SK-N-SH (cell line): Measurements from ENCODE around the gene TOGARAM2. TPM values are rescaled to one million over a fixed set of nuclear protein-coding genes. Genes with fewer than 3 reads are reported as not detected.

Source experiments
- CTCF ChIA-PET: fragments of 300-600, 350-600 bp; formaldehyde crosslinking; extraction: SDS; loops from one replicate; lab custom pipeline; 2021; lab: Yijun Ruan, JAX
- POLR2A ChIA-PET: fragments of 350-600 bp; sonication (Branson Sonifier 250); formaldehyde crosslinking; extraction: SDS; loops from one replicate; lab custom pipeline; 2020; ENCODE audit warnings: antibody characterized with exemption, inconsistent platforms; lab: Yijun Ruan, JAX
- DNase-seq: peaks from one replicate; pipeline ENCODE4 v3.0.0; 2012
- H2AFZ ChIP-seq: fragments of 200-600 bp; sonication (generic); 2 replicates; pipeline ENCODE4 v1.8.1; 2016; ENCODE audit warnings: antibody characterized with exemption, mild to moderate bottlenecking, low read depth
- H3F3A ChIP-seq: fragments of 200-600 bp; sonication (generic); replicated peaks from 2 replicates; pipeline ENCODE3; 2016; ENCODE audit warnings: antibody characterized with exemption, mild to moderate bottlenecking; ENCODE audit not compliant: insufficient read depth
- H3K27ac ChIP-seq, 2 experiments: fragments of 200-500 bp in 1 of 2; fragments of 200-600 bp in 1 of 2; sonication (Bioruptor generic) in 1 of 2; sonication (generic), shearing (Covaris generic) in 1 of 2; 2 replicates each; pipeline versions ENCODE4 v1.5.1 to v1.6.1; 2014 to 2016; ENCODE audit warnings: low read depth in 2 of 2, inconsistent platforms in 1 of 2, low read length in 1 of 2, mild to moderate bottlenecking in 1 of 2, mixed read lengths in 1 of 2
- H3K27me3 ChIP-seq: fragments of 200-600 bp; sonication (generic), shearing (Covaris generic); 2 replicates; pipeline ENCODE4 v1.6.1; 2016; ENCODE audit warnings: mixed run types; ENCODE audit not compliant: insufficient read depth
- H3K36me3 ChIP-seq, 2 experiments: fragments of 200-500 bp in 1 of 2; fragments of 200-600 bp in 1 of 2; sonication (Bioruptor generic) in 1 of 2; sonication (generic) in 1 of 2; replicated peaks in 1 of 2; 2 replicates each; pipeline versions ENCODE3 to v1.5.1; 2014 to 2016; ENCODE audit warnings: low read length in 1 of 2, mild to moderate bottlenecking in 1 of 2; ENCODE audit not compliant: insufficient read depth in 2 of 2, control insufficient read depth in 1 of 2
- H3K4me1 ChIP-seq, 2 experiments: fragments of 200-500 bp in 1 of 2; fragments of 200-600 bp in 1 of 2; sonication (Bioruptor generic) in 1 of 2; sonication (generic), shearing (Covaris generic) in 1 of 2; 2 replicates each; pipeline versions ENCODE4 v1.5.1 to v1.6.1; 2014 to 2016; ENCODE audit warnings: low read depth in 1 of 2, low read length in 1 of 2, mixed run types in 1 of 2; ENCODE audit not compliant: insufficient read depth in 2 of 2, control insufficient read depth in 1 of 2
- H3K4me2 ChIP-seq: fragments of 200-600 bp; sonication (generic), shearing (Covaris generic); 2 replicates; pipeline ENCODE4 v1.6.1; 2017; ENCODE audit warnings: mixed run types
- H3K4me3 ChIP-seq, 2 experiments: fragments of 200-500 bp in 1 of 2; fragments of 200-600 bp in 1 of 2; sonication (Bioruptor generic) in 1 of 2; sonication (generic), shearing (Covaris generic) in 1 of 2; 2 replicates each; pipeline versions ENCODE4 v1.5.1 to v1.8.1; 2014 to 2016; ENCODE audit warnings: low read depth in 2 of 2, inconsistent platforms in 1 of 2, low read length in 1 of 2, mild to moderate bottlenecking in 1 of 2, mixed read lengths in 1 of 2, moderate library complexity in 1 of 2
- H3K79me2 ChIP-seq: fragments of 200-600 bp; sonication (generic); 2 replicates; pipeline ENCODE4 v1.8.1; 2017; ENCODE audit warnings: mild to moderate bottlenecking; ENCODE audit not compliant: insufficient read depth
- H3K9ac ChIP-seq: fragments of 200-600 bp; sonication (generic); 2 replicates; pipeline ENCODE4 v1.6.1; 2017; ENCODE audit warnings: mixed run types
- H3K9me2 ChIP-seq: fragments of 200-600 bp; sonication (generic); 2 replicates; pipeline ENCODE4 v1.6.1; 2017; ENCODE audit warnings: mixed run types
- H3K9me3 ChIP-seq: fragments of 200-600 bp; sonication (generic); 2 replicates; pipeline ENCODE4 v1.6.1; 2017; ENCODE audit warnings: mixed run types, mild to moderate bottlenecking, moderate library complexity
- H4K20me1 ChIP-seq: fragments of 200-600 bp; sonication (generic); 2 replicates; pipeline ENCODE4 v1.6.1; 2017; ENCODE audit warnings: mild to moderate bottlenecking, mixed run types; ENCODE audit not compliant: insufficient read depth
- EP300 ChIP-seq, 2 experiments: IDR thresholded peaks; 2 replicates each; pipeline versions ENCODE4 v1.4.0 to v1.6.1; 2012; ENCODE audit warnings: borderline replicate concordance in 1 of 2, low read depth in 1 of 2, low read length in 1 of 2
- FOSL2 ChIP-seq: IDR thresholded peaks from 2 replicates; pipeline ENCODE4 v1.4.0; 2012; ENCODE audit warnings: low read depth, mild to moderate bottlenecking, moderate library complexity, borderline replicate concordance
- GABPA ChIP-seq: IDR thresholded peaks from 2 replicates; pipeline ENCODE4 v1.4.0; 2012; ENCODE audit warnings: low read depth, mild to moderate bottlenecking
- MXI1 ChIP-seq: IDR thresholded peaks from 2 replicates; pipeline ENCODE4 v1.6.1; 2012; ENCODE audit warnings: mild to moderate bottlenecking, low read depth, low read length, improper control_type of control experiment
- NFIC ChIP-seq: IDR thresholded peaks from 2 replicates; pipeline ENCODE4 v1.4.0; 2012; ENCODE audit warnings: borderline replicate concordance
- NRF1 ChIP-seq: IDR thresholded peaks from 2 replicates; pipeline ENCODE4 v1.6.1; 2012; ENCODE audit warnings: low read depth, mild to moderate bottlenecking, low read length
- POLR2AphosphoS5 ChIP-seq: IDR thresholded peaks from 2 replicates; pipeline ENCODE4 v1.6.1; 2012; ENCODE audit warnings: low read depth, low read length
- RAD21 ChIP-seq: IDR thresholded peaks from 2 replicates; pipeline ENCODE4 v1.6.1; 2012; ENCODE audit warnings: mild to moderate bottlenecking, low read length
- RCOR1 ChIP-seq: fragments of 150-350 bp; IDR thresholded peaks from 2 replicates; pipeline ENCODE4 v1.6.1; 2017; ENCODE audit warnings: antibody characterized with exemption, low read length
- REST ChIP-seq: IDR thresholded peaks from 2 replicates; pipeline ENCODE4 v1.6.1; 2012; ENCODE audit warnings: mild to moderate bottlenecking, low read depth, low read length, moderate library complexity
- RFX5 ChIP-seq: IDR thresholded peaks from 2 replicates; pipeline ENCODE4 v1.6.1; 2012; ENCODE audit warnings: mild to moderate bottlenecking, improper control_type of control experiment, low read length
- TAF1 ChIP-seq: IDR thresholded peaks from 2 replicates; pipeline ENCODE4 v1.6.1; 2012; ENCODE audit warnings: low read depth, mild to moderate bottlenecking, low read length, moderate library complexity, borderline replicate concordance
- TEAD4 ChIP-seq: IDR thresholded peaks from 2 replicates; pipeline ENCODE4 v1.4.0; 2012; ENCODE audit warnings: mild to moderate bottlenecking, borderline replicate concordance; ENCODE audit not compliant: insufficient read depth
- WGBS: methylation state at CpG from one replicate; pipeline ENCODE4 v1.1.6; 2017; ENCODE audit warnings: low lambda C conversion rate; 5-methylcytosine and 5-hydroxymethylcytosine counted together
- polyA plus RNA-seq, 3 experiments: library from polyadenylated mRNA; depleted of rRNA; stranded (reverse); fragments of >200 nt; gene quantifications; 2 replicates each; pipeline ENCODE4 v1.2.3, GENCODE V29; 2012
- TF ChIP-seq, protein P1 (sequence below): fragments of 200-600 bp; sonication (generic); IDR thresholded peaks from 2 replicates; pipeline ENCODE4 v1.6.1; 2017; ENCODE audit warnings: antibody characterized with exemption, mild to moderate bottlenecking, moderate library complexity
- TF ChIP-seq, protein P2 (sequence below): fragments of 150-350 bp; IDR thresholded peaks from 2 replicates; pipeline ENCODE4 v1.6.1; 2016; ENCODE audit warnings: mild to moderate bottlenecking, low read depth, low read length
- TF ChIP-seq, protein P3 (sequence below): IDR thresholded peaks from 2 replicates; pipeline ENCODE4 v1.4.0; 2012; ENCODE audit warnings: low read depth, borderline replicate concordance

TOGARAM2 gene
- polyA plus RNA-seq, 1 of the 3 experiments (the other 2 are of a cell fraction) = 0.69 TPM

GRCh38 chr2:29032189-29032588, 51.1 kb downstream of the TOGARAM2 start:
- H3K9me3 ChIP-seq = no peaks in the 10 kb centered on the region
- H3K9ac ChIP-seq = no peak overlapping the region
- H3K4me1 ChIP-seq = no peaks in the 10 kb centered on the region
- no peaks in the 10 kb centered on the region for H3K79me2 ChIP-seq
- no peak overlapping the region for H3K4me3 ChIP-seq
- H3K36me3 ChIP-seq = no peaks in the 10 kb centered on the region
- no peaks in the 10 kb centered on the region for H3K9me2 ChIP-seq
- no peaks in the 10 kb centered on the region for H3K27me3 ChIP-seq
- POLR2A ChIA-PET = no interaction called here
- H3K4me2 ChIP-seq = no peak overlapping the region
- no peak overlapping the region for H3K27ac ChIP-seq
- 75% methylated on average over 5 of the region's 5 CpGs for WGBS
- no peaks in the 10 kb centered on the region for H4K20me1 ChIP-seq
- no peaks in the 10 kb centered on the region for H3F3A ChIP-seq
- H2AFZ ChIP-seq = no peak overlapping the region
- no peak for DNase-seq
- CTCF ChIA-PET = no interaction called here
- TF ChIP-seq, protein P1, sequence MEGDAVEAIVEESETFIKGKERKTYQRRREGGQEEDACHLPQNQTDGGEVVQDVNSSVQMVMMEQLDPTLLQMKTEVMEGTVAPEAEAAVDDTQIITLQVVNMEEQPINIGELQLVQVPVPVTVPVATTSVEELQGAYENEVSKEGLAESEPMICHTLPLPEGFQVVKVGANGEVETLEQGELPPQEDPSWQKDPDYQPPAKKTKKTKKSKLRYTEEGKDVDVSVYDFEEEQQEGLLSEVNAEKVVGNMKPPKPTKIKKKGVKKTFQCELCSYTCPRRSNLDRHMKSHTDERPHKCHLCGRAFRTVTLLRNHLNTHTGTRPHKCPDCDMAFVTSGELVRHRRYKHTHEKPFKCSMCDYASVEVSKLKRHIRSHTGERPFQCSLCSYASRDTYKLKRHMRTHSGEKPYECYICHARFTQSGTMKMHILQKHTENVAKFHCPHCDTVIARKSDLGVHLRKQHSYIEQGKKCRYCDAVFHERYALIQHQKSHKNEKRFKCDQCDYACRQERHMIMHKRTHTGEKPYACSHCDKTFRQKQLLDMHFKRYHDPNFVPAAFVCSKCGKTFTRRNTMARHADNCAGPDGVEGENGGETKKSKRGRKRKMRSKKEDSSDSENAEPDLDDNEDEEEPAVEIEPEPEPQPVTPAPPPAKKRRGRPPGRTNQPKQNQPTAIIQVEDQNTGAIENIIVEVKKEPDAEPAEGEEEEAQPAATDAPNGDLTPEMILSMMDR = no peak
- TF ChIP-seq RFX5 (no peak), RAD21 (no peak), NFIC (no peak), TEAD4 (no peak), TAF1 (no peak), FOSL2 (no peak), REST (no peak), NRF1 (no peak), RCOR1 (no peak), MXI1 (no peak), POLR2AphosphoS5 (no peak), EP300 (IDR thresholded peaks at IDR 0.05; ENCODE audit: borderline replicate concordance in 1 of 2, low read depth in 1 of 2, low read length in 1 of 2) (no peak), GABPA (no peak)
- TF ChIP-seq, protein P2, sequence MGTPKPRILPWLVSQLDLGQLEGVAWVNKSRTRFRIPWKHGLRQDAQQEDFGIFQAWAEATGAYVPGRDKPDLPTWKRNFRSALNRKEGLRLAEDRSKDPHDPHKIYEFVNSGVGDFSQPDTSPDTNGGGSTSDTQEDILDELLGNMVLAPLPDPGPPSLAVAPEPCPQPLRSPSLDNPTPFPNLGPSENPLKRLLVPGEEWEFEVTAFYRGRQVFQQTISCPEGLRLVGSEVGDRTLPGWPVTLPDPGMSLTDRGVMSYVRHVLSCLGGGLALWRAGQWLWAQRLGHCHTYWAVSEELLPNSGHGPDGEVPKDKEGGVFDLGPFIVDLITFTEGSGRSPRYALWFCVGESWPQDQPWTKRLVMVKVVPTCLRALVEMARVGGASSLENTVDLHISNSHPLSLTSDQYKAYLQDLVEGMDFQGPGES = no peak
- TF ChIP-seq, protein P3, sequence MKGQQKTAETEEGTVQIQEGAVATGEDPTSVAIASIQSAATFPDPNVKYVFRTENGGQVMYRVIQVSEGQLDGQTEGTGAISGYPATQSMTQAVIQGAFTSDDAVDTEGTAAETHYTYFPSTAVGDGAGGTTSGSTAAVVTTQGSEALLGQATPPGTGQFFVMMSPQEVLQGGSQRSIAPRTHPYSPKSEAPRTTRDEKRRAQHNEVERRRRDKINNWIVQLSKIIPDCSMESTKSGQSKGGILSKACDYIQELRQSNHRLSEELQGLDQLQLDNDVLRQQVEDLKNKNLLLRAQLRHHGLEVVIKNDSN = no peak
